B cell (primary cell): ENCODE data around the gene PDE4B. TPM values are rescaled to one million over a fixed set of nuclear protein-coding genes. Genes with fewer than 3 reads are reported as not detected.

Experiments used
- ATAC-seq: fragments of 200-7000 bp; cut with Tn5 transposase; one replicate; pipeline ENCODE4 v1.10.0; 2021; ENCODE audit warnings: low read depth, mild to moderate bottlenecking, moderate number of reproducible peaks, moderate library complexity
- CTCF ChIA-PET: fragments of 350-600 bp; sonication (Branson Sonifier 250); formaldehyde crosslinking; loops from one replicate; lab custom pipeline; 2021; ENCODE audit warnings: antibody characterized with exemption, inconsistent platforms; lab: Charles Lee
- POLR2A ChIA-PET: fragments of 350-600 bp; sonication (Branson Sonifier 250); formaldehyde crosslinking; loops from one replicate; lab custom pipeline; 2021; ENCODE audit warnings: antibody characterized with exemption; lab: Charles Lee
- DNase-seq: peaks from one replicate; pipeline ENCODE4 v3.0.0; 2013
- H2AFZ ChIP-seq: 2 replicates; pipeline ENCODE4 v1.6.1; 2012; ENCODE audit warnings: mild to moderate bottlenecking, low read depth, low read length; ENCODE audit not compliant: insufficient read depth, poor library complexity, severe bottlenecking
- H3K27ac ChIP-seq, 2 donors: 1 replicate in 1 of 2; 2 replicates in 1 of 2; pipeline ENCODE4 v1.5.1; 2012 to 2013; ENCODE audit warnings: low read length in 2 of 2, mild to moderate bottlenecking in 2 of 2, moderate library complexity in 1 of 2
- H3K27me3 ChIP-seq, 4 experiments: fragments of 200-600 bp in 1 of 4; sonication (generic) in 1 of 4; replicated peaks in 1 of 4; 1 replicate in 2 of 4; 2 replicates in 2 of 4; pipeline versions ENCODE4 v1.6.1 to v1.7.0; 2013 to 2016; ENCODE audit warnings: low read length in 3 of 4, mild to moderate bottlenecking in 2 of 4, mixed read lengths in 1 of 4, moderate library complexity in 1 of 4; ENCODE audit not compliant: insufficient read depth in 4 of 4, control insufficient read depth in 3 of 4; ENCODE audit errors: control extremely low read depth in 1 of 4
- H3K36me3 ChIP-seq, 2 experiments: replicated peaks in 1 of 2; 1 replicate in 1 of 2; 2 replicates in 1 of 2; pipeline versions ENCODE4 v1.6.1 to v1.7.1; 2013; ENCODE audit warnings: low read length in 1 of 2; ENCODE audit not compliant: insufficient read depth in 2 of 2, control insufficient read depth in 1 of 2; ENCODE audit errors: control extremely low read depth in 1 of 2, extremely low read depth in 1 of 2
- H3K4me1 ChIP-seq, 2 donors: fragments of 200-600 bp in 1 of 2; sonication (generic) in 1 of 2; 1 replicate in 1 of 2; 2 replicates in 1 of 2; pipeline versions ENCODE4 v1.5.1 to v1.6.1; 2013 to 2017; ENCODE audit warnings: low read length in 2 of 2; ENCODE audit not compliant: control insufficient read depth in 2 of 2, insufficient read depth in 2 of 2
- H3K4me2 ChIP-seq: replicated peaks from 2 replicates; pipeline ENCODE3; 2012; ENCODE audit warnings: mild to moderate bottlenecking, low read depth, low read length; ENCODE audit not compliant: poor library complexity, severe bottlenecking
- H3K4me3 ChIP-seq, 5 experiments: fragments of 200-600 bp in 1 of 5; sonication (generic) in 1 of 5; 1 replicate in 3 of 5; 2 replicates in 2 of 5; pipeline versions ENCODE4 v1.5.1 to v1.7.0; 2011 to 2016; ENCODE audit warnings: low read length in 4 of 5, mild to moderate bottlenecking in 4 of 5, low read depth in 2 of 5, control low read depth in 1 of 5, moderate library complexity in 1 of 5; ENCODE audit not compliant: insufficient read depth in 1 of 5; ENCODE audit errors: control extremely low read depth in 1 of 5, extremely low read depth in 1 of 5
- H3K79me2 ChIP-seq: fragments of 200-600 bp; sonication (generic); one replicate; pipeline ENCODE4 v1.6.0; 2016; ENCODE audit warnings: low read length; ENCODE audit not compliant: control insufficient read depth, insufficient read depth
- H3K9ac ChIP-seq: fragments of 200-600 bp; sonication (generic); 2 replicates; pipeline ENCODE4 v1.6.1; 2017; ENCODE audit warnings: mild to moderate bottlenecking, low read length, moderate library complexity
- H3K9me3 ChIP-seq, 3 donors: one replicate each; pipeline versions ENCODE4 v1.6.1 to v1.7.1; 2013; ENCODE audit warnings: low read length in 2 of 3; ENCODE audit not compliant: control insufficient read depth in 2 of 3, insufficient read depth in 1 of 3; ENCODE audit errors: control extremely low read depth in 1 of 3
- H4K20me1 ChIP-seq: 2 replicates; pipeline ENCODE4 v1.6.0; 2012; ENCODE audit warnings: mild to moderate bottlenecking, low read length; ENCODE audit not compliant: insufficient read depth, control insufficient read depth, poor library complexity, severe bottlenecking
- H3K27ac Mint-ChIP-seq: one replicate; pipeline ENCODE4 v1.8.0; 2021; ENCODE audit warnings: mixed read lengths
- H3K27me3 Mint-ChIP-seq: one replicate; pipeline ENCODE4 v1.8.0; 2021; ENCODE audit warnings: mixed read lengths
- H3K4me1 Mint-ChIP-seq: one replicate; pipeline ENCODE4 v1.8.0; 2021; ENCODE audit warnings: mixed read lengths
- H3K4me3 Mint-ChIP-seq: one replicate; pipeline ENCODE4 v1.8.0; 2021; ENCODE audit warnings: mixed read lengths
- H3K9me3 Mint-ChIP-seq: one replicate; pipeline ENCODE4 v1.8.0; 2022; ENCODE audit warnings: mixed read lengths; ENCODE audit not compliant: insufficient read depth
- EZH2 ChIP-seq: IDR thresholded peaks from 2 replicates; pipeline ENCODE4 v1.6.1; 2012; ENCODE audit warnings: borderline replicate concordance, low read depth, mild to moderate bottlenecking, moderate library complexity, low read length; ENCODE audit not compliant: insufficient read depth, poor library complexity, severe bottlenecking
- WGBS: methylation state at CpG from one replicate; pipeline ENCODE4 v1.1.5; 2013; ENCODE audit warnings: missing lambda C conversion rate; ENCODE audit not compliant: insufficient coverage; 5-methylcytosine and 5-hydroxymethylcytosine counted together
- intact Hi-C: fragments of 100-400 bp; cut with micrococcal nuclease; formaldehyde crosslinking; loops from one replicate; pipeline ENCODE4 v1.10.0; 2022
- polyA plus RNA-seq: library from polyadenylated mRNA; depleted of rRNA; stranded (reverse); fragments of >200 nt; gene quantifications from 2 replicates; pipeline ENCODE4 v1.2.3, GENCODE V29; 2012
- total RNA-seq, 2 donors: library from RNA; stranded (reverse); fragments of 120-200 nt in 1 of 2; gene quantifications; 1 replicate in 1 of 2; 2 replicates in 1 of 2; pipeline versions ENCODE4 v1.2.3 to v1.2.4, GENCODE V29; 2013 to 2022
- TF ChIP-seq, protein P1 (sequence below): fragments of 200-600 bp; IDR thresholded peaks from one replicate; pipeline ENCODE4 v1.8.0; 2022; ENCODE audit warnings: antibody characterized with exemption, mild to moderate bottlenecking

Gene PDE4B
- total and polyA plus RNA-seq, 2 donors (not counting 1 experiment from before 2014, with no cell fraction given) = 63.7 to 242 TPM

DNA sequence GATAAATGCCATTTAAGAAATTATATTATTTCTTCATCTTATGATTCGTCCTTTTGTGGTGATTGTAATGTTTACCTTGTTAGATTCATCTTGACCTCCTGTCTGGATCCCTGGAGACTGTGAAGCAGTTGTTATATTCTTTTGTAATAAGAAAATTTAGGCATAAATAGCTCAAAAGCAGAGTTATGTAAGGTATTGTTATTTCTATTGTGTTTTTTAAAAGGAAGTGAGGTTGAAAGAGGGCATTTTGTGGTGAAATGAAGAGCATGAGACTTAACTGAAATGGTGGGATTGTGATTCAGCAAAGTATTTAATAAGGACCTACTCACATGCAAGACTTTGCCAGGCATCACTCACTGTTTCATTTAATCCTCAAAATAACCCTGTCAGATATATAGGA is 104.0 kb downstream of the PDE4B start:
- Mint-ChIP-seq H3K9me3 (peaks cover 3% of the 10 kb centered on the region), H3K27me3 (no peaks in the 10 kb centered on the region), H3K27ac (no peak overlapping the region), H3K4me3 (no peak overlapping the region), H3K4me1 (no peaks in the 10 kb centered on the region)
- intact Hi-C loops = no loop called here
- ATAC-seq (no peak), DNase-seq (no peak)
- H4K20me1 ChIP-seq = no peaks in the 10 kb centered on the region
- ChIA-PET CTCF (no interaction called here), POLR2A (no interaction called here)
- no peak overlapping the region for H3K9ac ChIP-seq
- H2AFZ ChIP-seq = no peak overlapping the region
- no peaks in the 10 kb centered on the region for H3K79me2 ChIP-seq
- no peaks in the 10 kb centered on the region for H3K36me3 ChIP-seq
- TF ChIP-seq, protein P1, sequence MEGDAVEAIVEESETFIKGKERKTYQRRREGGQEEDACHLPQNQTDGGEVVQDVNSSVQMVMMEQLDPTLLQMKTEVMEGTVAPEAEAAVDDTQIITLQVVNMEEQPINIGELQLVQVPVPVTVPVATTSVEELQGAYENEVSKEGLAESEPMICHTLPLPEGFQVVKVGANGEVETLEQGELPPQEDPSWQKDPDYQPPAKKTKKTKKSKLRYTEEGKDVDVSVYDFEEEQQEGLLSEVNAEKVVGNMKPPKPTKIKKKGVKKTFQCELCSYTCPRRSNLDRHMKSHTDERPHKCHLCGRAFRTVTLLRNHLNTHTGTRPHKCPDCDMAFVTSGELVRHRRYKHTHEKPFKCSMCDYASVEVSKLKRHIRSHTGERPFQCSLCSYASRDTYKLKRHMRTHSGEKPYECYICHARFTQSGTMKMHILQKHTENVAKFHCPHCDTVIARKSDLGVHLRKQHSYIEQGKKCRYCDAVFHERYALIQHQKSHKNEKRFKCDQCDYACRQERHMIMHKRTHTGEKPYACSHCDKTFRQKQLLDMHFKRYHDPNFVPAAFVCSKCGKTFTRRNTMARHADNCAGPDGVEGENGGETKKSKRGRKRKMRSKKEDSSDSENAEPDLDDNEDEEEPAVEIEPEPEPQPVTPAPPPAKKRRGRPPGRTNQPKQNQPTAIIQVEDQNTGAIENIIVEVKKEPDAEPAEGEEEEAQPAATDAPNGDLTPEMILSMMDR = no peak
- TF ChIP-seq EZH2 = no peak
- no CpG with 5 or more reads among the region's 1 CpG for WGBS
- no peak overlapping the region for H3K27ac ChIP-seq
- H3K27me3 ChIP-seq = no peaks in the 10 kb centered on the region
- H3K4me2 ChIP-seq = no peak overlapping the region
- H3K9me3 ChIP-seq = peaks cover 0 to 2% (median 2%) of the 10 kb centered on the region in 3 donors
- H3K4me3 ChIP-seq = no peak overlapping the region
- H3K4me1 ChIP-seq = no peaks in the 10 kb centered on the region

DNA sequence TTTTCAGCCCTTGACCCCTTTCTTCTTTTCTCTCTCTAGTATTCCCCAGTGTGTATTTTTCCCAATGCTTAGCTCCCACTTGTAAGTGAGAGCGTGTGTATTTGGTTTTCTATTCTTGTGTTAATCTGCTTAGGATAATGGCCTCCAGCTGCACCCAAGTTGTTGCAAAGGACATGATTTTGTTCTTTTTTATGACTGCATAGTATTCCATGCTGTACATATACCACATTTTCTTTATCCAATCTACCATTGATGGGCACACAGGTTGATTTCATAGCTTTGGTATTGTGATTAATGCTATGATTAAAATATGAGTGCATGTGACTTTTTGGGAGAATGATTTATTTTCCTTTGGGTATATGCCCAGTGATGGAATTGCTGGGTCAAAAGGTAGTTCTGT is 104.8 kb downstream of the PDE4B start:
- ChIA-PET POLR2A (no interaction called here), CTCF (no interaction called here)
- Histone ChIP-seq H3K9me3 (peaks cover 0 to 2% (median 2%) of the 10 kb centered on the region in 3 donors), H3K4me3 (no peak overlapping the region), H3K9ac (no peak overlapping the region), H3K36me3 (no peaks in the 10 kb centered on the region), H3K79me2 (no peaks in the 10 kb centered on the region), H3K27me3 (no peaks in the 10 kb centered on the region), H2AFZ (no peak overlapping the region), H4K20me1 (no peaks in the 10 kb centered on the region), H3K4me2 (no peak overlapping the region), H3K27ac (no peak overlapping the region), H3K4me1 (no peaks in the 10 kb centered on the region)
- Mint-ChIP-seq H3K27ac (no peak overlapping the region), H3K4me3 (no peak overlapping the region), H3K4me1 (no peaks in the 10 kb centered on the region), H3K9me3 (peaks cover 3% of the 10 kb centered on the region), H3K27me3 (no peaks in the 10 kb centered on the region)
- intact Hi-C loops = no loop called here
- no peak for DNase-seq
- no CpG with 5 or more reads among the region's 1 CpG for WGBS
- TF ChIP-seq, protein P1 = no peak
- TF ChIP-seq EZH2 = no peak
- ATAC-seq = no peak
